Astrocyte (in vitro differentiated cells and primary cell): ENCODE results near the gene NDUFA6.

Experiments
- CTCF ChIP-seq: IDR thresholded peaks from 2 replicates; pipeline ENCODE4 v1.5.1; 2011; ENCODE audit warnings: low read depth, mild to moderate bottlenecking, inconsistent platforms, low read length, moderate library complexity; ENCODE audit not compliant: insufficient read depth
- EZH2 ChIP-seq: IDR thresholded peaks from 2 replicates; pipeline ENCODE4 v1.6.1; 2012; ENCODE audit warnings: mild to moderate bottlenecking, low read length, inconsistent platforms; ENCODE audit not compliant: insufficient read depth

DNA sequence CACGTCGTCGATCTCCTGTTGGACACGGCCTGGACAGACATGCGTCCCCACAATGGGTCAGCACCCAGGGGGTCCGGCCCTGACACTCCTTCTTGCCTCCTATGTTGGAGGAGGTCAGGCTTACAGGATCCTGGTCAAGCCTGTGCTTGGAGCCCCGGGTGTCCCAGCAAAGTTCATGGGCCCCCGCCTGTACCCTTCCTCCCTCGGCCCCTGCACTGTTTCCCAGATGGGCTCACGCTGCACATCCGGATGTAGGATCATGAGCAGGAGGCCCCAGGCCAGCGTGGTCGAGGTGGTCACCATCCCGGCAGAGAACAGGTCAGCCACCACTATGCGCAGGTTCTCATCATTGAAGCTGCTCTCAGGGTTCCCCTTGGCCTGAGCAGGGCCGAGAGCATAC lies 37.0 kb upstream of the NDUFA6 start:
- TF ChIP-seq CTCF (no peak), EZH2 (no peak)
